Measurements from ENCODE around the gene ZNF578. TPM values are rescaled to one million over a fixed set of nuclear protein-coding genes. Genes with fewer than 3 reads are reported as not detected.
"Not testable (repeated sequence)": the region's sequence is repeated elsewhere in the genome, so short reads cannot be mapped to it uniquely, and the experiment has no call there.

Gene ZNF578
- total RNA-seq, 4 donors from 2014 or later = 0.65 to 2.9 (median 1.5) TPM

- ATAC-seq (ENCODE audit: low FRiP score) (no peak), DNase-seq (ENCODE audit: low spot score) (no peak)
- TF ChIP-seq CTCF (IDR thresholded peaks at IDR 0.05) = no peak
These were observed 11.6 kb downstream of the ZNF578 start for GRCh38 chr19:52464798-52465470.

DNA sequence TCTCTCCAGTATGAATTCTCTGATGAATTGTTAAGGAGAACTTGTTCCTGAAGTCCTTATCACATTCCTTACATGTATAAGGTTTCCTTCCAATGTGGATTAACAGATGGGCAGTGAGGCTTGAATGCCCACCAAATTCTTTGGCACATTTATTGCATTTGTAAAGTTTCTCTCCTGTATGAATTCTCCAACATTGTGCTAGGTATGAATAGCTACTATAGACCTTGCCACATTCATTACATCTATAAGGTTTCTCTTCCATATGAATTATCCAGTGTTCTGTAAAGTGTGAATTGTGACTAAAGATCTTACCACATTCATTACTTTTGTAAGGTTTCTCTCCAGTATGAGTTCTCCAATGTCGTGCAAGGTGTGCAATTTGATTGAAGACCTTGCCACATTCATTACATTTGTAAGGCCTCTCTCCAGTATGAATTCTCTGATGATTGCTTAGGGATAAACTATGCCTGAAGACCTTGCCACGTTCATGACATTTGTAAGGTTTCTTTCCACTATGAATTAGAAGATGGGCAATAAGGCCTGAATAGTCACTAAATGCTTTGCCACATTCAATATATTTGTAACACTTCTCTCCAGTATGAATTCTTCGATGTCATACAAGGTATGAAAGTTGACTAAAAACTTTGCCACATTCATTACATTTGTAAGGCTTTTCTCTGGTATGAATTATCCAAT is 20.4 kb downstream of the ZNF578 start:
- DNase-seq (ENCODE audit: low spot score) = no peak
- TF ChIP-seq CTCF (IDR thresholded peaks at IDR 0.05) = no peak
- ATAC-seq (ENCODE audit: low FRiP score) = no peak

DNA sequence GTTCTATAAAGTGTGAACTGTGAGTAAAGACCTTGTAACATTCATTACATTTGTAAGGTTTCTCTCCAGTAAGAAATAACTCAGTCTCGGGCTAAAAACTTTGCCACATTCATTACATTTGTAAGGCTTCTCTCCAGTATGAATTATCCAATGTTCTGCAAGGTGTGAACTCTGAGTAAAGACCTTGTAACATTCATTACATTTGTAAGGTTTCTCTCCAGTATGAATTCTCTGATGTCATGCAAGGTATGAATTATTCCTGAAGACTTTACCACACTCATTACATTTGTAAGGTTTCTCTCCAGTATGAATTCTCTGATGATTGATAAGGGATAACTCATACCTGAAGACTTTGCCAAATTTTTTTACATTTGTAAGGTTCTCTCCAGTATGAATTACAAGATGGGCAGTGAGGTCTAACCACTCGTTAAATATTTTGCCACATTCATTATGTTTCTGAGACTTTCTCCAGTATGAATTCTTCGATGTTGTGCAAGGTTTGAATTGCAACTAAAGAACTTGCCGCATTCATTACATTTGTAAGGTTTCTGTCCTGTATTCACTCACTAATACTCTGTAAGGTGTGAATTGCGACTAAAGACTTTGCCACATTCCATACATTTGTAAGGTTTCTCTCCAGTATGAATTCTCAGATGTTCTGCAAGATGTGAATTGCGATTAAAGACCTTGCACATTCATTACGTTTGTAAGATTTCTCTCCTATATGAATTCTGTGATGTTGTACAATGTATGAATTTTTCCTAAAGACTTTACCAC is 21.2 kb downstream of the ZNF578 start:
- TF ChIP-seq CTCF (IDR thresholded peaks at IDR 0.05) = no peak
- no peak for DNase-seq (ENCODE audit: low spot score)
- no peak for ATAC-seq (ENCODE audit: low FRiP score)

- not testable (repeated sequence) for DNase-seq (ENCODE audit: low spot score); ATAC-seq (ENCODE audit: low FRiP score)
These were observed 30.9 kb downstream of the ZNF578 start for GRCh38 chr19:52484111-52484743.

DNA sequence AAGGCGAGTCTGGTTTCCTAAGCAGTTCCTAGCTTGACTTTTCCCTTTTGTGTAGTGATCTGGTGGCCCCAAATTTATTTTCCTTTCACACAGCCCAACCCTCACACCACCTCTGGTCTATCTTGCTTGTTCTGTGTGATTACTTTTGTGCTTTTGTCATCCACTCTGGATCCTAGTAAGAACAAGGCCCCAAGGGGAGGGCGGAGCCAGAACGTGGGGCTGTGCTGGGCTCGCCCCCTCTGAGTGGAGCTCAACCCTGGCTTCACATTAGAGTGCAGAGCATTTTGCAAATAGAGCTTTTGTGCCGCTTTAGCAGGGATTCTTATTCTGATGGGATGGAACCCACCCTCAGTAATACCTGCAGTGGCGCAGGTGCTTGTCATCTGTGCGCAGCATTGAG is 31.7 kb downstream of the ZNF578 start:
- ATAC-seq (ENCODE audit: low FRiP score); DNase-seq (ENCODE audit: low spot score): not testable (repeated sequence)

DNA sequence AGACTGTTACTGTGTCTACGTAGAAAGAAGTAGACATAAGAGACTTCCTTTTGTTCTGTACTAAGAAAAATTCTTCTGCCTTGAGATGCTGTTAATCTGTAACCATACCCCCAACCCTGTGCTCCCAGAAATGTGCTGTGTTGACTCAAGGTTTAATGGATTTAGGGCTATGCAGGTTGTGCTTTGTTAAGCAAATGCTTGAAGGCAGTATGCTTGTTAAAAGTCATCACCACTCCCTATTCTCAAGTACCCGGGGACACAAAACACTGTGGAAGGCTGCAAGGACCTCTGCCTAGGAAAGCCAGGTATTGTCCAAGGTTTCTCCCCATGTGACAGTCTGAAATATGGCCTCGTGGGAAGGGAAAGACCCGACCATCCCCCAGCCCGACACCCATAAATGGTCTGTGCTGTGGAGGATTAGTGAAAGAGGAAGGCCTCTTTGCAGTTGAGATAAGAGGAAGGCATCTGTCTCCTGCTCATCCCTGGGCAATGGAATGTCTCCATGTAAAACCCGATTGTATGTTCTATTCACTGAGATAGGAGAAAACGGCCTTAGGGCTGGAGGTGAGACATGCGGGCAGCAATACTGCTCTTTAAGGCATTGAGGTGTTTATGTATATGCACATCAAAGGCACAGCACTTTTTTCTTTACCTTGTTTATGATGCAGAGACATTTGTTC is 32.3 kb downstream of the ZNF578 start:
- not testable (repeated sequence) for DNase-seq (ENCODE audit: low spot score)

GRCh38 chr19:52492201-52492993 is 39.0 kb downstream of the ZNF578 start:
- DNase-seq (ENCODE audit: low spot score) (no peak), ATAC-seq (ENCODE audit: low FRiP score) (no peak)
- no peak for TF ChIP-seq CTCF (IDR thresholded peaks at IDR 0.05)

More for the DNA sequence above, 32.3 kb downstream of the ZNF578 start:
- ATAC-seq (ENCODE audit: low FRiP score) = not testable (repeated sequence)

Measured in omental fat pad (tissue), 4 donors.